ENCODE results near the gene KPNB1.

The KPNB1 gene

DNA sequence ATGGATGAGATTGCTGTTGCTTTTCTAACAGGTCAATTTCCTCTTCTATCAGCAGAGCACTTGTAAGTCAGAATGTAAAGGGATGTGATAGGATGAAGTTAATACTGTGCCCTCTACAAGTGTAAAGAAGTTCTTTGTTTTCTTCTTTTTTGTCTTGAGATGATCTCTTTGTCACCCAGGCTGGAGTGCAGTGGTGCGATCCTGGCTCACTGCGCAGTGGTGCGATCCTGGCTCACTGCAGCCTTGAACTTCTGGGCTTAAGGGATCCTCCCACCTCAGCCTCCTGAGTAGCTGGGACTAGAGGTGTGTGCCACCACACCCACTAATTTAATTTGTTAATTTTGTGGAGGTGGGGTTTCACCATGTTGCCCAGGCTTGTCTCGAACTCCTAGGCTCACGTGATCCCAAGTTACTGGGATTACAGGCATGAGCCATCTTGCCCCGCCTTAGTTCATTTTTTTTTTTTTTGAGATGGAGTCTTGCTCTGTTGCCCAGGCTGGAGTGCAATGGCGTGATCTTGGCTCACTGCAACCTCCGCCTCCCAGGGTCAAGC is 21.6 kb upstream of the KPNB1 start:
- TF ChIP-seq, protein P1, sequence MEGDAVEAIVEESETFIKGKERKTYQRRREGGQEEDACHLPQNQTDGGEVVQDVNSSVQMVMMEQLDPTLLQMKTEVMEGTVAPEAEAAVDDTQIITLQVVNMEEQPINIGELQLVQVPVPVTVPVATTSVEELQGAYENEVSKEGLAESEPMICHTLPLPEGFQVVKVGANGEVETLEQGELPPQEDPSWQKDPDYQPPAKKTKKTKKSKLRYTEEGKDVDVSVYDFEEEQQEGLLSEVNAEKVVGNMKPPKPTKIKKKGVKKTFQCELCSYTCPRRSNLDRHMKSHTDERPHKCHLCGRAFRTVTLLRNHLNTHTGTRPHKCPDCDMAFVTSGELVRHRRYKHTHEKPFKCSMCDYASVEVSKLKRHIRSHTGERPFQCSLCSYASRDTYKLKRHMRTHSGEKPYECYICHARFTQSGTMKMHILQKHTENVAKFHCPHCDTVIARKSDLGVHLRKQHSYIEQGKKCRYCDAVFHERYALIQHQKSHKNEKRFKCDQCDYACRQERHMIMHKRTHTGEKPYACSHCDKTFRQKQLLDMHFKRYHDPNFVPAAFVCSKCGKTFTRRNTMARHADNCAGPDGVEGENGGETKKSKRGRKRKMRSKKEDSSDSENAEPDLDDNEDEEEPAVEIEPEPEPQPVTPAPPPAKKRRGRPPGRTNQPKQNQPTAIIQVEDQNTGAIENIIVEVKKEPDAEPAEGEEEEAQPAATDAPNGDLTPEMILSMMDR (IDR thresholded peaks at IDR 0.05; ENCODE audit: insufficient read depth, missing control alignments), result no peak
- FAIRE-seq (no peak), DNase-seq (ENCODE audit: insufficient read length, low spot score) (no peak)

DNA sequence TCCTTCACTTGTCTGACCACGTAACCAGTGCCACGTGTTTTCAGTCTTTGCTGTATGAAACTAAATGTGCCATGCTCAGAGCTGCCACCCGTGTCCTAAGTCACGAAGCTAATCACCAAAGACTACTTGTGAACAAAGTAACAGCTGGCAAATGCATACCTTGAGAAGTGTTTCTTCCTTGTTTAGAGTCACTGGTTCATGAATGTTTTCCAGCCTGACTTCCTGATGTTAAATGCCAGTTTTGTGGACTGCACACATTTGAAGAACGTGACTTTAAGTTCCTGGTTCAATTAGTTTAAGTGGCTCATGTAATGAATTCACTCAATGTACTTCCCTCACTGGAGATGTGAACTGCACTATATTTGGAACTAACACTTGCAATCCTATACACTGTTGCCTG is 19.9 kb upstream of the KPNB1 start:
- TF ChIP-seq, protein P1 (IDR thresholded peaks at IDR 0.05; ENCODE audit: insufficient read depth, missing control alignments), result no peak
- DNase-seq (ENCODE audit: insufficient read length, low spot score), result no peak
- FAIRE-seq, result no peak

DNA sequence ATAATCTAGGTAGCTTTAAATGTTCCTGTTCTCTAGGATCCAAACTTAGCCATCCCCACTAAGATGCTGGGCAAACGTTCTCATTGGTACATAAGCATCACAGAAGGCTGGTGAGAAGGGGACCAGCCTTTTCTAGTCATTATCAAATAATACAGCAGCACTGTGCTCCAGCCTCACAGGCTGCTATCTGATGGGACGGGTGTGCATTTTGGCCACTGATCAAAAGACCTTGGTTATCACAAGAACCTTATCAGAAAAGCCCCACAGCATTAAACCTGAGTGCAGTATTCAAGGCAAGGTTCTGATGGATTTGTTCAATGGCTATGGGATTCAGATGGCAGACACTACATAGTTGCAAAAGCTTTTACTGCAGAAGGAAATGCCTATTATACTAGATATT is 19.1 kb upstream of the KPNB1 start:
- FAIRE-seq, result no peak
- no peak for DNase-seq (ENCODE audit: insufficient read length, low spot score)
- TF ChIP-seq, protein P1 (IDR thresholded peaks at IDR 0.05; ENCODE audit: insufficient read depth, missing control alignments), result no peak

DNA sequence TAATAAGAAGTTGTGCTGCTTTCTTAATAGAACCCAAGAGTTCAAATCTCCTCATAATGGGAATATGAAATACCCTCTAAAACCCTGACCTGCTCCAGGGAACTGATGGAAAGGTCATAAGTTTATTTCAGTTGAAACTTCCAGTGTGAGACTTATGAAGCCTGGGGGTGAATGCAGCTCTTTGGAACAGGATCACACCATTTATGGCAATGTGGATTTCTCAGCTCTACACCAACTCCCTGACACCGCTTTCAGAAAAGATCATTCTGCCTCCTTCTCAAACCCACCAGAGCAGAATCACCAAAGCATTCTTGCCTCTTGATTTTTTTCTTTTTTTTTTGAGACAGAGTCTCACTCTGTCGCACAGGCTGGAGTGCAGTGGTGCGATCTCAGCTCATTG is 16.7 kb upstream of the KPNB1 start:
- TF ChIP-seq, protein P1 (IDR thresholded peaks at IDR 0.05; ENCODE audit: insufficient read depth, missing control alignments), result no peak
- FAIRE-seq (no peak), DNase-seq (ENCODE audit: insufficient read length, low spot score) (no peak)

DNA sequence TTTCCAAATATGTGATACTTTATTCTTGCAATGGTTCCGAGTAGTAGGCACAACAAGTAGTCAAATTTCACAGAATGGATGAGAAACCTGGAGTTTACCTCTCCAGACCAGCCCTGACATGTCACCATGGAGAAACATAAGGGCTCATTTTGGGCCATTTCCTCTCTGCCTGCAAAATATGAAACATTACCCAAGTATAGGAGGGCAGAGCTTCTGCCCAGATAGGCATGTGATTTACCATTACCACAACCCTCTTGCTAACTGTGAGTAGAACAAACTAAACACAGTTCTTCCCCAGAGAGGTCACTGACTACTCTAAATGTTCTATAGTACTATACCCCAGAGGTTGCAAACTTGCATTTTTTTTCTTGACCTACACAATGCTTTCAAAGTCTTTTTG is 15.7 kb upstream of the KPNB1 start:
- FAIRE-seq, result no peak
- TF ChIP-seq, protein P1 (IDR thresholded peaks at IDR 0.05; ENCODE audit: insufficient read depth, missing control alignments), result no peak

DNA sequence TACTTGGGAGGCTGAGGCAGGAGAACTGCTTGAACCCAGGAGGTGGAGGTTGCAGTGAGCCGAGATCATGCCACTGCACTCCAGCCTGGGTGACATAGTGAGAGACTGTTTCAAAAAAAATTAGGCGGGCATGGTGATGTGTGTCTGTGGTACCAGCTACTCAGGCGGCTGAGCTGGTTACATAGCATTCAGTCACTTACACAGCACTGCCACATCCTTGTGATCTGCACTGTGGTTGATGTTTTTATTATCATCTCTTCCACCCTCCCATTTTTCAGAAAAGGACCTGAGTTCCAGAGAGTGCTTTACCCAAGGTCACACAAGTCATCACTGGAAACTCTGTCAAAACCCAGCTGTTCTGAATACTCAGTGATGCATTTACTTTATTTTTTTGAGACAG is 14.8 kb upstream of the KPNB1 start:
- DNase-seq (ENCODE audit: insufficient read length, low spot score) (no peak), FAIRE-seq (no peak)
- TF ChIP-seq, protein P1 (IDR thresholded peaks at IDR 0.05; ENCODE audit: insufficient read depth, missing control alignments), result no peak

More for the DNA sequence above, 15.7 kb upstream of the KPNB1 start:
- DNase-seq (ENCODE audit: insufficient read length, low spot score), result no peak

DNA sequence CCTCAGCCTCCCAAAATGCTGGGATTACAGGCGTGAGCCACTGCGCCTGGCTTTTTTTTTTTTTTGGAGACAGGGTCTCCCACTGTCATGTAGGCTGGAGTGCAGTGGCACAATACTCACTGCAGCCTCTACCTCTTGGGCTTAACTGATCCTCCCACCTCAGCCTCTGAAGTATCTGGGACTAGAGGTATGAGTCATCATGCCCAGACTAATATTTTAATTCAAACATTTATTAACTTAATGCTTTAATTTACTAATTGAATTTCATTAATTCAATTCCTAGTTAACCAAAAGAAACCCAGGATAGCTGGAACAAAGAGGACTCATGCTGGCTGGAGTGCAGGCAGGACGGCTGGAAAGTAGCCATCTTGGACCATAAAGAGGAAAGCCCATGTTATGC is 14.0 kb upstream of the KPNB1 start:
- DNase-seq (ENCODE audit: insufficient read length, low spot score), result no peak
- TF ChIP-seq, protein P1 (IDR thresholded peaks at IDR 0.05; ENCODE audit: insufficient read depth, missing control alignments), result no peak
- no peak for FAIRE-seq
